D721Med (cell line): ENCODE results near the gene UAP1L1.

ENCODE experiments used
- DNase-seq: peaks from one replicate; pipeline ENCODE4 v3.0.0; 2011; ENCODE audit warnings: low spot score; ENCODE audit not compliant: insufficient read length
- FAIRE-seq: peaks from 2 replicates; lab custom pipeline; 2011; peaks lifted over from hg19 to GRCh38; lab: Jason Lieb, UNC
- TF ChIP-seq, protein P1 (sequence below): IDR thresholded peaks from 2 replicates; pipeline ENCODE4 v1.5.1; 2012; ENCODE audit warnings: mild to moderate bottlenecking, control low read depth; ENCODE audit not compliant: insufficient read depth; ENCODE audit errors: missing control alignments

UAP1L1 gene

DNA sequence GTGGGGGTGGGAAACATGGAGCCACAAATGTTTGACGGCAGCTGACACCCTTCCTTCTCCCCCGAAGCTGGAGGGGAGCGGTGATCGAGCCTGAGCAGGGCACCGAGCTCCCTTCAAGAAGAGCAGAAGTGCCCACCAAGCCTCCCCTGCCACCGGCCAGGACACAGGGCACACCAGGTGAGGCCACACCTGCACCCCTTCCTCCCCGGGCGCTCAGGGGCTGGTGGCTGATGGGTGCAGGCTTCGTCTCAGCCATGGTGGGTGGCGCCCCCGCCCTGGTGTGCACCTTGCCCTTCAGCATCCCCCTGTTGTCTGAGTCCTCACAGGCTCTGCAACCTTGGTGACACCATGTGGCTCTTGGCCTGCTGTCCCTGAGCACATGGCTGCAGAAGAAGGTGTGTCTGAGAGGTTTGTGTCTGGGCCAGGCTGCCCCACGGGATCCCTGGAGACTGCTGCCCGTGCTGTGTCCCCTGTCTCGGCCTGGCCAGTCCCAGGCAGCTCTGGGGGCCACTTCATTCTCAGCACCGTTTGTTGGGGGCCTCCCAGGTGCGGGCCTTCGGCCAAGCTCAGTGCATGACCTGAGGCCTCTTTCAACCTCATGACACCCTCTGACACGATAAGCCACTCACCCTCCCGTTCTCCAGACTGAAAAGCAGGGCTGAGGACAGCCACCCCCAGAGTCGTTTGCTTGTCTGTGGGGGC, 20.6 kb downstream of the UAP1L1 start:
- TF ChIP-seq, protein P1, sequence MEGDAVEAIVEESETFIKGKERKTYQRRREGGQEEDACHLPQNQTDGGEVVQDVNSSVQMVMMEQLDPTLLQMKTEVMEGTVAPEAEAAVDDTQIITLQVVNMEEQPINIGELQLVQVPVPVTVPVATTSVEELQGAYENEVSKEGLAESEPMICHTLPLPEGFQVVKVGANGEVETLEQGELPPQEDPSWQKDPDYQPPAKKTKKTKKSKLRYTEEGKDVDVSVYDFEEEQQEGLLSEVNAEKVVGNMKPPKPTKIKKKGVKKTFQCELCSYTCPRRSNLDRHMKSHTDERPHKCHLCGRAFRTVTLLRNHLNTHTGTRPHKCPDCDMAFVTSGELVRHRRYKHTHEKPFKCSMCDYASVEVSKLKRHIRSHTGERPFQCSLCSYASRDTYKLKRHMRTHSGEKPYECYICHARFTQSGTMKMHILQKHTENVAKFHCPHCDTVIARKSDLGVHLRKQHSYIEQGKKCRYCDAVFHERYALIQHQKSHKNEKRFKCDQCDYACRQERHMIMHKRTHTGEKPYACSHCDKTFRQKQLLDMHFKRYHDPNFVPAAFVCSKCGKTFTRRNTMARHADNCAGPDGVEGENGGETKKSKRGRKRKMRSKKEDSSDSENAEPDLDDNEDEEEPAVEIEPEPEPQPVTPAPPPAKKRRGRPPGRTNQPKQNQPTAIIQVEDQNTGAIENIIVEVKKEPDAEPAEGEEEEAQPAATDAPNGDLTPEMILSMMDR: no peak
- no peak for DNase-seq
- FAIRE-seq: no peak

DNA sequence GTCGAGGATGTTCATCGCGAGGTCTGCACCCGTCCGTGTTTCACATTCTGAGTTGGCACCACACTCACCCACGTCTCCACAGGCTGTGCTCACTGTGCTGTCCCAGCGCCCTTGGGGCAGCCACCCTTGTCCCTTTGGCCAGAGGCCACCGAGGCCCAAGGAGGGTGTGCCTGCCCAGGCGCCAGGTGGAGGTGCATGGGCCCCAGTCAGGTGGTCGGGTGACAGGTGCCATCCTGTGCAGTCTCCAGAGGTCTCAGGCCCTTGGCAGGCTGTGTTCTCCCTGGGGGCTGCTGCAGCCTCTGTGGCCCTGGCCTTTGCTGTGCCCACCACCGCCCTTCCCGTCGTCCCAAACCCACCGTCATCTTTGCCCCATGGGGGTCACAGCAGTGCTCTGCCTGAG, 21.9 kb downstream of the UAP1L1 start:
- no peak for FAIRE-seq

DNA sequence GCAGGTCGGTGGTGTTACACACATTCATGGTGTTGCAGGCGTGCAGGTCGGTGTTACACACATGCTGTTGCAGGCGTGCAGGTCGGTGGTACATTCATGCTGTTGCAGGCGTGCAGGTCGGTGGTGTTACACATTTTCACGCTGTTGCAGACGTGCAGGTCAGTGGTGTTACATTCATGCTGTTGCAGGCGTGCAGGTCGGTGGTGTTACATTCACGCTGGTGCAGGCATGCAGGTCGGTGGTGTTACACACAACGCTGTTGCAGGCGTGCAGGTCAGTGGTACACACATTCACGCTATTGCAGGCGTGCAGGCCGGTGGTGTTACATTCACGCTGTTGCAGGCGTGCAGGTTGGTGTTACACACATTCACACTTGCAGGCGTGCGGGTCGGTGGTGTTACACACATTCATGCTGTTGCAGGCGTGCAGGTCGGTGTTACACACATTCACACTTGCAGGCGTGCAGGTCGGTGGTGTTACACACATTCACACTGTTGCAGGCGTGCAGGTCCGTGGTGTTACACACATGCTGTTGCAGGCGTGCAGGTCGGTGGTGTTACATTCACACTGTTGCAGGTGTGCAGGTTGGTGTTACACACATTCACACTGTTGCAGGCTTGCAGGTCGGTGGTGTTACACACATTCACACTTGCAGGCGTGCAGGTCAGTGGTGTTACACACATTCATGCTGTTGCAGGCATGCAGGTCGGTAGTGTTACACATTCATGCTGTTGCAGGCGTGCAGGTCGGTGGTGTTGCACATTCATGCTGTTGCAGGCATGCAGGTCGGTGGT, 26.1 kb downstream of the UAP1L1 start:
- TF ChIP-seq, protein P1: no peak
- no peak for DNase-seq
- no peak for FAIRE-seq

More for the DNA sequence above, 21.9 kb downstream of the UAP1L1 start:
- TF ChIP-seq, protein P1: no peak
- no peak for DNase-seq

DNA sequence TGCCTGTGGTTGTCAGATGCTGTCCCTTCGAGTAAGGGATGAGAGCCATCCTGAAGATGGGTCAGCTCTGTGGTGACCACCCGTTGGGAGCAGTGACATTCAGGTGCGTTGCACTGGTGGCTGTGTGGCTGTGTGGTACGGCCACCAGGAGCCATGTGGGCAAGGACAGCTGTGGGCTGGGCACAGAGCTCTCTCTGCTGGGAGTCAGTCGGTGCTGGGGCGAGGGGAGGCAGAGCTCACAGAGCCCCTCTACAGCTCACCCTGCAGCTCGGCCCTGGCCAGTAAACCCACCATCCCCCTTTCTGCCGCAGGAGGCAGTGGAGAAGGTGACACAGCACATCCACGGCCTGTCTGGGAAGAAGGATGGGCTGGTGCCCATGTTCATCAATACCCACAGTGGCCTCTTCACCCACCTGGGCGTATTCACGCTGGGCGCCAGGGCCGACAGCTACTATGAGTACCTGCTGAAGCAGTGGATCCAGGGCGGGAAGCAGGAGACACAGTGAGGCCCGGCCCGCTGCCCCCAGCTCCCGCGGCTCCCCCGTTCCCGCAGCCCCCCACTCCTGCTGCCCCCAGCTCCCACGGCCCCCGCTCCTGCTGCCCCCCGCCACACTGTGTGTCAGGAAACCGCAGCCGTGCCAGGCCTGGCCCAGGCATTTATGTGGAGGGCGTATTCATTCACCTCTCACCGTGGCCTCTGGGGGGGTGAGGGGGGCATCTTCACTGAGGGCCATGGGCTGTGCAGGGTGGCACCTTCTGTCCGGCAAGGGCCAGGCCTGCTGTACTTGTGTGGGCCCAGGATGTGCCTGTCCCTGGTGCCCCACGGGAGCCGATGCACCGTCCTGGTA, 28.7 kb downstream of the UAP1L1 start:
- no peak for FAIRE-seq

DNA sequence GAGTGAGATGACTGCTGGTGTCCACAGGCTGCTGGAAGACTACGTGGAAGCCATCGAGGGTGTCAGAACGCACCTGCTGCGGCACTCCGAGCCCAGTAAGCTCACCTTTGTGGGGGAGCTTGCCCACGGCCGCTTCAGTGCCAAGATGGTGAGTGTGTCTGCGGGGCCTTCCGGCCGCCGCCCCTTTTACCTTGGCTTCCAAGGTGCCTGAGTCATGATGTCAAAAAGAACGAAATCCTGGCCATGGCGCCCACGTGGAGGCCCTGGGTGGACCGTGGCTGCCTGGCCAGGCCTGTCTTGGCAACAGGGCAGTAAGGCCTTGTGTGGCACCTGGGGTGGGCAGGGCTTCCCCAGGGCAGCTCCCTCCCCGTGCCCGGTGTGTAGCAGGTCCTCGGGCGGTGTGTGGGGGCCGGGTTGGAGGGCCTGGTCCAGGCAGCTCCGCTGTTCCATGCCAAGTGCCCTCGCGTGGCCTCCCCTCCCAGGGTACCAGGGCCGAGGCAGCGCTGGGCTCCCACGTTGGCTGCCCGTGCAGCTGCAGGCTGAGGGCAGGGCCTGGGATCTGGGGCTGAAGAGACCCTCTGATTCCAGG, 29.4 kb downstream of the UAP1L1 start:
- DNase-seq (no peak), FAIRE-seq (no peak)
- TF ChIP-seq, protein P1: no peak

More for the DNA sequence above, 28.7 kb downstream of the UAP1L1 start:
- DNase-seq: no peak
- TF ChIP-seq, protein P1: no peak

DNA sequence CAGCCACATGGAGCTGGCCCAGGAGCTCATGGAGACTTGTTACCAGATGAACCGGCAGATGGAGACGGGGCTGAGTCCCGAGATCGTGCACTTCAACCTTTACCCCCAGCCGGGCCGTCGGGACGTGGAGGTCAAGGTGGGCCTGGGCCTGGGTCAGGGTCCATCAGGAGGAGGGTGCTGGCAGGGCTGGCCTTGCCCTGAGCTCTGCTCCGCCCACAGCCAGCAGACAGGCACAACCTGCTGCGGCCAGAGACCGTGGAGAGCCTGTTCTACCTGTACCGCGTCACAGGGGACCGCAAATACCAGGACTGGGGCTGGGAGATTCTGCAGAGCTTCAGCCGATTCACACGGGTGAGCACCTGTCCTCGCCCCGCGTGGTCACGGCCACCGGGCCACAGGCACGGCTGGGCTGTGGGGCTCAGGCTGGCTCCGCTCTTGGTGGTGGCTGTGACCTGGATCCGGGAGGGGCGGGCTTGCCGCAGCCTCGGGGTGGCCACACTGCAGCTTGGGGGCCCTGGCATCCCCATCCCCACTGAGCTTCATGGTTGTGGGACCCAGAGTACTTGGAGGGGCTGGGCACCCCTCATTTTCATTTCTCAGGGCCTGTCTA, 30.1 kb downstream of the UAP1L1 start:
- FAIRE-seq: no peak
- TF ChIP-seq, protein P1: no peak
- DNase-seq: no peak
